ENCODE results near the gene IL6. TPM values are rescaled to one million over a fixed set of nuclear protein-coding genes. Genes with fewer than 3 reads are reported as not detected.

IL6 gene
- 5.4 and 16.7 TPM in 2 replicates for total RNA-seq

GRCh38 chr7:22726907-22727713 lies at the start of gene IL6:
Gene IL6 (plus strand): TSS chr7:22727200. CDS start chr7:22727263, 63 bp downstream.

Other genes starting within 250 kb of the IL6 start
- 23.6 and 29.0 TPM in 2 replicates for gene STEAP1B, start 227.0 kb upstream of the IL6 start, total RNA-seq
- 203 and 226 TPM in 2 replicates for gene TOMM7, start 95.6 kb downstream of the IL6 start, total RNA-seq

Measured in endothelial cell of coronary artery (primary cell).